HepG2 (cell line): ENCODE data around the gene HES6. TPM values are rescaled to one million over a fixed set of nuclear protein-coding genes. Genes with fewer than 3 reads are reported as not detected.

ENCODE experiments used
- CENPX ChIP-seq: sonication (generic); formaldehyde crosslinking; IDR thresholded peaks from 2 replicates; pipeline ENCODE4 v1.9.0; 2021; ENCODE audit warnings: mild to moderate bottlenecking, missing genetic modification reagents, moderate library complexity
- DNMT1 ChIP-seq: sonication (generic); formaldehyde crosslinking; IDR thresholded peaks from 2 replicates; pipeline ENCODE4 v1.5.1; 2020; ENCODE audit warnings: mild to moderate bottlenecking, missing genetic modification reagents
- FOXA3 ChIP-seq: IDR thresholded peaks from 2 replicates; pipeline ENCODE4 v1.6.1; 2016; ENCODE audit warnings: missing genetic modification reagents, missing compliant biosample characterization
- GFI1 ChIP-seq: sonication (generic); formaldehyde crosslinking; IDR thresholded peaks from 2 replicates; pipeline ENCODE4 v1.5.0; 2020; ENCODE audit warnings: missing genetic modification reagents, mild to moderate bottlenecking, borderline replicate concordance
- GZF1 ChIP-seq: sonication (generic); formaldehyde crosslinking; IDR thresholded peaks from 2 replicates; pipeline ENCODE4 v1.5.1; 2020; ENCODE audit warnings: mild to moderate bottlenecking, missing genetic modification reagents
- NFIC ChIP-seq: IDR thresholded peaks from 2 replicates; pipeline ENCODE4 v1.6.1; 2012; ENCODE audit warnings: mild to moderate bottlenecking, low read length, inconsistent platforms
- WIZ ChIP-seq: sonication (generic); formaldehyde crosslinking; IDR thresholded peaks from 2 replicates; pipeline ENCODE4 v1.5.1; 2020; ENCODE audit warnings: mild to moderate bottlenecking, missing genetic modification reagents
- ZBTB20 ChIP-seq: sonication (generic); formaldehyde crosslinking; IDR thresholded peaks from 2 replicates; pipeline ENCODE4 v1.8.1; 2023; ENCODE audit warnings: missing genetic modification reagents, low read depth, mild to moderate bottlenecking, borderline replicate concordance
- ZFP36L1 ChIP-seq: sonication (generic); formaldehyde crosslinking; IDR thresholded peaks from 2 replicates; pipeline ENCODE4 v1.8.0; 2022; ENCODE audit warnings: mild to moderate bottlenecking, missing genetic modification reagents, moderate library complexity
- ZMAT3 ChIP-seq: sonication (generic); formaldehyde crosslinking; conservative IDR thresholded peaks from 2 replicates; pipeline ENCODE4 v1.7.0; 2021; ENCODE audit warnings: missing genetic modification reagents
- ZNF232 ChIP-seq: sonication (generic); formaldehyde crosslinking; IDR thresholded peaks from 2 replicates; pipeline ENCODE4 v1.4.0; 2020; ENCODE audit warnings: missing genetic modification reagents, borderline replicate concordance
- ZNF549 ChIP-seq: sonication (generic); formaldehyde crosslinking; IDR thresholded peaks from 2 replicates; pipeline ENCODE4 v1.5.0; 2020; ENCODE audit warnings: missing genetic modification reagents
- ZNF619 ChIP-seq: sonication (generic); formaldehyde crosslinking; IDR thresholded peaks from 2 replicates; pipeline ENCODE4 v1.4.0; 2020; ENCODE audit warnings: mild to moderate bottlenecking, missing genetic modification reagents
- ZNF674 ChIP-seq: sonication (generic); formaldehyde crosslinking; IDR thresholded peaks from 2 replicates; pipeline ENCODE4 v1.5.0; 2020; ENCODE audit warnings: low read depth, mild to moderate bottlenecking, missing genetic modification reagents
- ZNF788 ChIP-seq: sonication (generic); formaldehyde crosslinking; IDR thresholded peaks from 2 replicates; pipeline ENCODE4 v1.5.0; 2020; ENCODE audit warnings: mild to moderate bottlenecking, missing genetic modification reagents, borderline replicate concordance
- polyA plus RNA-seq, 8 experiments: library from polyadenylated mRNA; depleted of rRNA in 3 of 8; stranded (reverse) in 7 of 8; unstranded in 1 of 8; fragments of >200 nt; fragmentation: Illumina TruSeq in 4 of 8; extraction: Trizol in 4 of 8; gene quantifications; 2 replicates each; pipeline versions ENCODE4 v1.2.1 to v1.2.3, GENCODE V29; 2011 to 2016; ENCODE audit warnings: low read depth in 4 of 8, missing spikeins in 1 of 8, mixed read lengths in 1 of 8; ENCODE audit not compliant: insufficient read depth in 1 of 8
- total RNA-seq, 5 experiments: library from RNA; depleted of rRNA; stranded (reverse); fragments of >200 nt; fragmentation: Illumina TruSeq; extraction: Trizol; gene quantifications; 2 replicates each; pipeline ENCODE4 v1.2.3, GENCODE V29; 2016; ENCODE audit warnings: low read depth in 1 of 5
- TF ChIP-seq, protein P1 (sequence below): sonication (generic); formaldehyde crosslinking; IDR thresholded peaks from 2 replicates; pipeline ENCODE4 v1.4.0; 2020; ENCODE audit warnings: missing genetic modification reagents, mild to moderate bottlenecking, borderline replicate concordance
- TF ChIP-seq, protein P2 (sequence below): sonication (generic); formaldehyde crosslinking; IDR thresholded peaks from 2 replicates; pipeline ENCODE4 v1.4.0; 2020; ENCODE audit warnings: mild to moderate bottlenecking, missing genetic modification reagents
- TF ChIP-seq, protein P3 (sequence below): sonication (generic); formaldehyde crosslinking; IDR thresholded peaks from 2 replicates; pipeline ENCODE4 v1.8.0; 2022; ENCODE audit warnings: missing genetic modification reagents, mild to moderate bottlenecking, inconsistent platforms, borderline replicate concordance
- TF ChIP-seq, protein P4 (sequence below): sonication (generic); formaldehyde crosslinking; IDR thresholded peaks from 2 replicates; pipeline ENCODE4 v1.9.0; 2022; ENCODE audit warnings: missing genetic modification reagents, mild to moderate bottlenecking, borderline replicate concordance
- TF ChIP-seq, protein P5 (sequence below): sonication (generic); formaldehyde crosslinking; IDR thresholded peaks from 2 replicates; pipeline ENCODE4 v1.8.0; 2023; ENCODE audit warnings: mild to moderate bottlenecking, missing genetic modification reagents

The HES6 gene
- total and polyA plus RNA-seq, 2 of the 13 experiments (the other 11 are each of a cell fraction or from before 2014, with no cell fraction given) = 19.5 to 82.8 TPM

DNA sequence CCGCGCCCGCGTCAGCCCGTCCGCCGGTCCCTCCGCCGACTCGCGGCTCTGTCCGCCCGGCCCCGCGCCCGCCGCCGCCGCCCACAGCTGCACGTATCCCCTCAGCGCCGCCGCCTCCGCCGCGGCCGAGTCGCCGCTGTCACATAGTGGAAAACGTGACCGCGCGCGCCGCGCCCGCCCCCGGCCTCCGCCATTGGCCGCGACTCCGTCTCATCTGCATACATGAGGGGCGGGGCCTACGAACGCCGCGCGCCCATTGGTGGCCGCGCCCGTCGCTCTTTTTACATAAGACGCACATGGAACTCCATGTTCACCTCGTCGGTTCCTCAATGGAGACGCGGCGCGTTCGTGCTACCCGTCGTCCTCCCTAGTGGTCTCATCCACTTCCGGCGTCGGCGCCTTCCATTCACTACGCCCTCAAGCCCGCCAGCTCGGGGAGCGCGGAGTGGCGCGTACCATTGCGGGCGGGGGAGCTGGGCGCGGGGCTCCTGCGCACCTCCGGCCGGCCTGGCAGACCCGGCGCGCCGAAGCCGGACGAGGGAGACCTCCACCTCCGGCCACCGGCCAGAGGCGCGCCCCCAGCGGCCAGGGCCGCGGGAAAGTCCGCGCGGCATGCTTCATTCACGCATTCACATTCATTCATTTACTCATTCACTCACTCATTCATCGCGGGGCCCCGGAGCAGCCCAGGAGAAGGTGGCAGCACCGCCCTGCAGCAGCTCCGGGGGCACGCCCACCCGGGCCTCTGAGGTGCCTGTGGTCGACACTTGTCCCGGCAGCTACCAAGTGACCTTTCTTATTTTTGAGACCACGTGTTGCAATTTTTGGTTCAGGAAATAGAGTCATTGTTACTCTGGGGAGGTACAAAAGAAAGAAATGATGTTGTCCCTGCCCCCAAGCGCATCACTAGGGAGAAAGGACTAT lies 49.1 kb upstream of the HES6 start (continued):
- TF ChIP-seq ZNF232 (CRISPR knock-in tag) = no peak
- TF ChIP-seq ZNF788 (CRISPR knock-in tag) = peak; percentile 91; the same call in 1 of the 2 replicates
- TF ChIP-seq, protein P1, sequence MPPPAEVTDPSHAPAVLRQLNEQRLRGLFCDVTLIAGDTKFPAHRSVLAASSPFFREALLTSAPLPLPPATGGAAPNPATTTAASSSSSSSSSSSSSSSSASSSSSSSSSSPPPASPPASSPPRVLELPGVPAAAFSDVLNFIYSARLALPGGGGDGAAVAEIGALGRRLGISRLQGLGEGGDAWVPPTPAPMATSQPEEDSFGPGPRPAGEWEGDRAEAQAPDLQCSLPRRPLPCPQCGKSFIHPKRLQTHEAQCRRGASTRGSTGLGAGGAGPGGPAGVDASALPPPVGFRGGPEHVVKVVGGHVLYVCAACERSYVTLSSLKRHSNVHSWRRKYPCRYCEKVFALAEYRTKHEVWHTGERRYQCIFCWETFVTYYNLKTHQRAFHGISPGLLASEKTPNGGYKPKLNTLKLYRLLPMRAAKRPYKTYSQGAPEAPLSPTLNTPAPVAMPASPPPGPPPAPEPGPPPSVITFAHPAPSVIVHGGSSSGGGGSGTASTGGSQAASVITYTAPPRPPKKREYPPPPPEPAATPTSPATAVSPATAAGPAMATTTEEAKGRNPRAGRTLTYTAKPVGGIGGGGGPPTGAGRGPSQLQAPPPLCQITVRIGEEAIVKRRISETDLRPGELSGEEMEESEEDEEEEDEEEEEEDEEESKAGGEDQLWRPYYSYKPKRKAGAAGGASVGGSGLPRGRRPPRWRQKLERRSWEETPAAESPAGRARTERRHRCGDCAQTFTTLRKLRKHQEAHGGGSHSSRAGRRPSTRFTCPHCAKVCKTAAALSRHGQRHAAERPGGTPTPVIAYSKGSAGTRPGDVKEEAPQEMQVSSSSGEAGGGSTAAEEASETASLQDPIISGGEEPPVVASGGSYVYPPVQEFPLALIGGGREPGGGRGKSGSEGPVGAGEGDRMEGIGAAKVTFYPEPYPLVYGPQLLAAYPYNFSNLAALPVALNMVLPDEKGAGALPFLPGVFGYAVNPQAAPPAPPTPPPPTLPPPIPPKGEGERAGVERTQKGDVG (CRISPR knock-in tag) = no peak
- TF ChIP-seq, protein P2, sequence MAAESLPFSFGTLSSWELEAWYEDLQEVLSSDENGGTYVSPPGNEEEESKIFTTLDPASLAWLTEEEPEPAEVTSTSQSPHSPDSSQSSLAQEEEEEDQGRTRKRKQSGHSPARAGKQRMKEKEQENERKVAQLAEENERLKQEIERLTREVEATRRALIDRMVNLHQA = no peak
- TF ChIP-seq, protein P3, sequence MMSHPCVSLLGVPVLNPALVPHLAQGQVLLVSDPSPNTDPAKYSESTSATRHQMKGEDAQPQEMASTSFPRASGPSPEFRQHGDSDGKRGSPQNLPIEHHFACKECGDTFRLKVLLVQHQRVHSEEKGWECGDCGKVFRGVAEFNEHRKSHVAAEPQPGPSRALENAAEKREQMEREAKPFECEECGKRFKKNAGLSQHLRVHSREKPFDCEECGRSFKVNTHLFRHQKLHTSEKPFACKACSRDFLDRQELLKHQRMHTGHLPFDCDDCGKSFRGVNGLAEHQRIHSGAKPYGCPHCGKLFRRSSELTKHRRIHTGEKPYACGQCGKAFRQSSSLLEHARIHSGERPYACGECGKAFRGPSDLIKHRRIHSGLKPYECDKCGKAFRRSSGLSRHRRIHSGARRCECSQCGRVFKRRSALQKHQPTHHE (CRISPR knock-in tag) = no peak; the same call in 1 of the 2 replicates
- TF ChIP-seq FOXA3 (CRISPR knock-in tag) = peak; percentile 77
- TF ChIP-seq DNMT1 (CRISPR knock-in tag) = no peak
- no peak for TF ChIP-seq ZNF549 (CRISPR knock-in tag)
- TF ChIP-seq ZMAT3 (CRISPR knock-in tag) = peak; percentile 94
- 0 out of 2 replicates have a peak, but pooled peaks have one; percentile 17 for TF ChIP-seq GZF1
- no peak for TF ChIP-seq CENPX
- TF ChIP-seq ZFP36L1 (CRISPR knock-in tag) = no peak
- TF ChIP-seq, protein P4, sequence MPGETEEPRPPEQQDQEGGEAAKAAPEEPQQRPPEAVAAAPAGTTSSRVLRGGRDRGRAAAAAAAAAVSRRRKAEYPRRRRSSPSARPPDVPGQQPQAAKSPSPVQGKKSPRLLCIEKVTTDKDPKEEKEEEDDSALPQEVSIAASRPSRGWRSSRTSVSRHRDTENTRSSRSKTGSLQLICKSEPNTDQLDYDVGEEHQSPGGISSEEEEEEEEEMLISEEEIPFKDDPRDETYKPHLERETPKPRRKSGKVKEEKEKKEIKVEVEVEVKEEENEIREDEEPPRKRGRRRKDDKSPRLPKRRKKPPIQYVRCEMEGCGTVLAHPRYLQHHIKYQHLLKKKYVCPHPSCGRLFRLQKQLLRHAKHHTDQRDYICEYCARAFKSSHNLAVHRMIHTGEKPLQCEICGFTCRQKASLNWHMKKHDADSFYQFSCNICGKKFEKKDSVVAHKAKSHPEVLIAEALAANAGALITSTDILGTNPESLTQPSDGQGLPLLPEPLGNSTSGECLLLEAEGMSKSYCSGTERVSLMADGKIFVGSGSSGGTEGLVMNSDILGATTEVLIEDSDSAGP = peak; percentile 56
- peak; percentile 63; the same call in 1 of the 2 replicates for TF ChIP-seq ZNF674 (CRISPR knock-in tag)
- no peak for TF ChIP-seq WIZ (CRISPR knock-in tag)
- no peak; the same call in 1 of the 2 replicates for TF ChIP-seq ZBTB20
- TF ChIP-seq NFIC = no peak; the same call in 1 of the 2 replicates
- TF ChIP-seq, protein P5, sequence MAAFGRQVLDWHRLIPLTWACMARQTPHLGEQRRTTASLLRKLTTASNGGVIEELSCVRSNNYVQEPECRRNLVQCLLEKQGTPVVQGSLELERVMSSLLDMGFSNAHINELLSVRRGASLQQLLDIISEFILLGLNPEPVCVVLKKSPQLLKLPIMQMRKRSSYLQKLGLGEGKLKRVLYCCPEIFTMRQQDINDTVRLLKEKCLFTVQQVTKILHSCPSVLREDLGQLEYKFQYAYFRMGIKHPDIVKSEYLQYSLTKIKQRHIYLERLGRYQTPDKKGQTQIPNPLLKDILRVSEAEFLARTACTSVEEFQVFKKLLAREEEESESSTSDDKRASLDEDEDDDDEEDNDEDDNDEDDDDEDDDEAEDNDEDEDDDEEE = no peak; the same call in 1 of the 2 replicates
- TF ChIP-seq GFI1 = no peak; the same call in 1 of the 2 replicates
- no peak for TF ChIP-seq ZNF619
